Measurements from ENCODE around the gene NOC2L.

Gene NOC2L

GRCh38 chr1:963301-963651, 4.2 kb upstream of the NOC2L start:
- no peak overlapping the region for H3K27ac ChIP-seq
- no peaks in the 10 kb centered on the region for H4K20me1 ChIP-seq (ENCODE audit: insufficient read depth)
- H3K9ac ChIP-seq: no peak overlapping the region
- H3K36me3 ChIP-seq (ENCODE audit: insufficient read depth): no peaks in the 10 kb centered on the region
- peaks cover 7% of the 10 kb centered on the region for H3K79me2 ChIP-seq (ENCODE audit: insufficient read depth, low read depth)
- H3K4me3 ChIP-seq (IDR thresholded peaks at IDR 0.05; ENCODE audit: insufficient read depth, low read depth, low read length): no peak overlapping the region
- H3K4me2 ChIP-seq: no peak overlapping the region
- TF ChIP-seq, protein P1, sequence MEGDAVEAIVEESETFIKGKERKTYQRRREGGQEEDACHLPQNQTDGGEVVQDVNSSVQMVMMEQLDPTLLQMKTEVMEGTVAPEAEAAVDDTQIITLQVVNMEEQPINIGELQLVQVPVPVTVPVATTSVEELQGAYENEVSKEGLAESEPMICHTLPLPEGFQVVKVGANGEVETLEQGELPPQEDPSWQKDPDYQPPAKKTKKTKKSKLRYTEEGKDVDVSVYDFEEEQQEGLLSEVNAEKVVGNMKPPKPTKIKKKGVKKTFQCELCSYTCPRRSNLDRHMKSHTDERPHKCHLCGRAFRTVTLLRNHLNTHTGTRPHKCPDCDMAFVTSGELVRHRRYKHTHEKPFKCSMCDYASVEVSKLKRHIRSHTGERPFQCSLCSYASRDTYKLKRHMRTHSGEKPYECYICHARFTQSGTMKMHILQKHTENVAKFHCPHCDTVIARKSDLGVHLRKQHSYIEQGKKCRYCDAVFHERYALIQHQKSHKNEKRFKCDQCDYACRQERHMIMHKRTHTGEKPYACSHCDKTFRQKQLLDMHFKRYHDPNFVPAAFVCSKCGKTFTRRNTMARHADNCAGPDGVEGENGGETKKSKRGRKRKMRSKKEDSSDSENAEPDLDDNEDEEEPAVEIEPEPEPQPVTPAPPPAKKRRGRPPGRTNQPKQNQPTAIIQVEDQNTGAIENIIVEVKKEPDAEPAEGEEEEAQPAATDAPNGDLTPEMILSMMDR (conservative IDR thresholded peaks at IDR 0.05; ENCODE audit: low read depth, low read length): no peak
- H3K27me3 ChIP-seq (ENCODE audit: insufficient read depth, low read depth): no peaks in the 10 kb centered on the region; the same call in 1 of the 2 replicates
- no peak overlapping the region for H2AFZ ChIP-seq (ENCODE audit: low read depth)
- H3K4me1 ChIP-seq (ENCODE audit: low read depth, poor library complexity, severe bottlenecking): peaks cover 27% of the 10 kb centered on the region

- Histone ChIP-seq H3K9ac (no peak overlapping the region), H3K4me3 (IDR thresholded peaks at IDR 0.05; ENCODE audit: insufficient read depth, low read depth, low read length) (no peak overlapping the region), H3K27me3 (ENCODE audit: insufficient read depth, low read depth) (no peaks in the 10 kb centered on the region; the same call in 1 of the 2 replicates), H3K36me3 (ENCODE audit: insufficient read depth) (no peaks in the 10 kb centered on the region), H2AFZ (ENCODE audit: low read depth) (no peak overlapping the region), H3K27ac (no peak overlapping the region), H4K20me1 (ENCODE audit: insufficient read depth) (no peaks in the 10 kb centered on the region), H3K4me1 (ENCODE audit: low read depth, poor library complexity, severe bottlenecking) (peaks cover 33% of the 10 kb centered on the region), H3K4me2 (no peak overlapping the region), H3K79me2 (ENCODE audit: insufficient read depth, low read depth) (peaks cover 13% of the 10 kb centered on the region)
- TF ChIP-seq, protein P1 (conservative IDR thresholded peaks at IDR 0.05; ENCODE audit: low read depth, low read length): no peak
Measured at GRCh38 chr1:962381-963300, 3.6 kb upstream of the NOC2L start.

DNA sequence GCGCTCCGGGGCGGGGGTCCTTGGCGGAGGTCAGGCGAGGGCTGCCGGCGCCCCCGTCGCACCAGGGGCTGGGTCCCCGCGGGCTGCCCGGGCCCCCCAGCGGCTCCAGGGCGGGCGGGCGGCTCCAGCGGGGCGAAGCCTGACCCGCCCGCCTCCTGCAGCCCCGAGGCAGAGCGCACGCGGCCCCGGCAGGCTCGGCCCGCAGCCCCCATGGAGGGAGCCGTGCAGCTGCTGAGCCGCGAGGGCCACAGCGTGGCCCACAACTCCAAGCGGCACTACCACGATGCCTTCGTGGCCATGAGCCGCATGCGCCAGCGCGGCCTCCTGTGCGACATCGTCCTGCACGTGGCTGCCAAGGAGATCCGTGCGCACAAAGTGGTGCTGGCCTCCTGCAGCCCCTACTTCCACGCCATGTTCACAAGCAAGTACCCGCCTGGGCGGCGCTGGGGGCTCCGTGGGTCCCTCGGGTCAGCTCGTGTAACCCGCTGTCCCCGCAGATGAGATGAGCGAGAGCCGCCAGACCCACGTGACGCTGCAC, 2.1 kb upstream of the NOC2L start:
- Histone ChIP-seq H4K20me1 (ENCODE audit: insufficient read depth) (no peaks in the 10 kb centered on the region), H2AFZ (ENCODE audit: low read depth) (no peak overlapping the region), H3K79me2 (ENCODE audit: insufficient read depth, low read depth) (peaks cover 22% of the 10 kb centered on the region), H3K4me3 (IDR thresholded peaks at IDR 0.05; ENCODE audit: insufficient read depth, low read depth, low read length) (no peak overlapping the region), H3K27me3 (ENCODE audit: insufficient read depth, low read depth) (no peaks in the 10 kb centered on the region; the same call in 1 of the 2 replicates), H3K9ac (no peak overlapping the region), H3K4me1 (ENCODE audit: low read depth, poor library complexity, severe bottlenecking) (peaks cover 27% of the 10 kb centered on the region), H3K27ac (no peak overlapping the region), H3K4me2 (peak overlapping the region; percentile 17; the same call in 1 of the 2 replicates), H3K36me3 (ENCODE audit: insufficient read depth) (peaks cover 5% of the 10 kb centered on the region; the same call in 1 of the 2 replicates)
- TF ChIP-seq, protein P1 (conservative IDR thresholded peaks at IDR 0.05; ENCODE audit: low read depth, low read length): no peak

GRCh38 chr1:960363-961131, 1.5 kb upstream of the NOC2L start, which contains the start of gene KLHL17:
Gene KLHL17 (plus strand): TSS chr1:960584. CDS start chr1:960694, 110 bp downstream.
- H3K79me2 ChIP-seq (ENCODE audit: insufficient read depth, low read depth): peaks cover 22% of the 10 kb centered on the region
- H3K27ac ChIP-seq: no peak within 1 kb of the TSS
- H3K27me3 ChIP-seq (ENCODE audit: insufficient read depth, low read depth): no peaks in the 10 kb centered on the region; the same call in 1 of the 2 replicates
- H4K20me1 ChIP-seq (ENCODE audit: insufficient read depth): no peaks in the 10 kb centered on the region
- H2AFZ ChIP-seq (ENCODE audit: low read depth): peak within 1 kb of the TSS; percentile 57; the same call in 1 of the 2 replicates
- peaks cover 21% of the 10 kb centered on the region for H3K4me1 ChIP-seq (ENCODE audit: low read depth, poor library complexity, severe bottlenecking)
- H3K4me3 ChIP-seq (IDR thresholded peaks at IDR 0.05; ENCODE audit: insufficient read depth, low read depth, low read length): no peak within 1 kb of the TSS
- H3K4me2 ChIP-seq: peak within 1 kb of the TSS; percentile 17; the same call in 1 of the 2 replicates
- H3K9ac ChIP-seq: peak within 1 kb of the TSS; percentile 22; the same call in 1 of the 2 replicates
- TF ChIP-seq, protein P1 (conservative IDR thresholded peaks at IDR 0.05; ENCODE audit: low read depth, low read length): no peak
- H3K36me3 ChIP-seq (ENCODE audit: insufficient read depth): peaks cover 5% of the 10 kb centered on the region; the same call in 1 of the 2 replicates

Measured in KMS-11 (cell line).